Measurements from ENCODE around the gene TGOLN2.

- TF ChIP-seq, protein P1, sequence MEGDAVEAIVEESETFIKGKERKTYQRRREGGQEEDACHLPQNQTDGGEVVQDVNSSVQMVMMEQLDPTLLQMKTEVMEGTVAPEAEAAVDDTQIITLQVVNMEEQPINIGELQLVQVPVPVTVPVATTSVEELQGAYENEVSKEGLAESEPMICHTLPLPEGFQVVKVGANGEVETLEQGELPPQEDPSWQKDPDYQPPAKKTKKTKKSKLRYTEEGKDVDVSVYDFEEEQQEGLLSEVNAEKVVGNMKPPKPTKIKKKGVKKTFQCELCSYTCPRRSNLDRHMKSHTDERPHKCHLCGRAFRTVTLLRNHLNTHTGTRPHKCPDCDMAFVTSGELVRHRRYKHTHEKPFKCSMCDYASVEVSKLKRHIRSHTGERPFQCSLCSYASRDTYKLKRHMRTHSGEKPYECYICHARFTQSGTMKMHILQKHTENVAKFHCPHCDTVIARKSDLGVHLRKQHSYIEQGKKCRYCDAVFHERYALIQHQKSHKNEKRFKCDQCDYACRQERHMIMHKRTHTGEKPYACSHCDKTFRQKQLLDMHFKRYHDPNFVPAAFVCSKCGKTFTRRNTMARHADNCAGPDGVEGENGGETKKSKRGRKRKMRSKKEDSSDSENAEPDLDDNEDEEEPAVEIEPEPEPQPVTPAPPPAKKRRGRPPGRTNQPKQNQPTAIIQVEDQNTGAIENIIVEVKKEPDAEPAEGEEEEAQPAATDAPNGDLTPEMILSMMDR (IDR thresholded peaks at IDR 0.05): no peak
- no peak for TF ChIP-seq POLR2A (IDR thresholded peaks at IDR 0.05)
These were observed 498 bp downstream of the TGOLN2 start for GRCh38 chr2:85327160-85327821.
